GM18502 (cell line): ENCODE measurements around the gene PLPPR3.

ENCODE experiments used
- ATAC-seq: cut with Tn5 transposase; IDR thresholded peaks from one replicate; pipeline ENCODE4 v1.9.1; 2021; ENCODE audit warnings: mild to moderate bottlenecking; ENCODE audit not compliant: unreplicated experiment, poor library complexity

PLPPR3 gene

GRCh38 chr19:798415-799075, 23.2 kb downstream of the PLPPR3 start:
- ATAC-seq, result no peak

GRCh38 chr19:797528-798414, 24.0 kb downstream of the PLPPR3 start:
- ATAC-seq, result peak; percentile 45

- ATAC-seq, result peak; percentile 79
These were observed 24.8 kb downstream of the PLPPR3 start, which contains the start of gene PTBP1 for GRCh38 chr19:796692-797527. TSS of gene PTBP1 (plus strand) at chr19:797452. CDS start at chr19:797498, 46 bp downstream.

- ATAC-seq, result no peak
These were observed 25.8 kb downstream of the PLPPR3 start for GRCh38 chr19:795691-796581.

- ATAC-seq, result no peak
These were observed 26.6 kb downstream of the PLPPR3 start for GRCh38 chr19:795073-795611.

- no peak for ATAC-seq
These were observed 27.9 kb downstream of the PLPPR3 start for GRCh38 chr19:793806-794205.

- ATAC-seq, result no peak
These were observed 29.4 kb downstream of the PLPPR3 start for GRCh38 chr19:792306-792885.

GRCh38 chr19:791567-792305, 30.0 kb downstream of the PLPPR3 start:
- ATAC-seq, result no peak

GRCh38 chr19:791007-791566, 30.7 kb downstream of the PLPPR3 start:
- ATAC-seq, result no peak

- ATAC-seq, result no peak
These were observed 32.1 kb downstream of the PLPPR3 start for GRCh38 chr19:789701-790060.

GRCh38 chr19:788983-789700, 32.6 kb downstream of the PLPPR3 start:
- ATAC-seq, result no peak

GRCh38 chr19:788686-788982, 33.1 kb downstream of the PLPPR3 start:
- no peak for ATAC-seq

- no peak for ATAC-seq
These were observed 34.2 kb downstream of the PLPPR3 start for GRCh38 chr19:787536-787935.

GRCh38 chr19:784541-784940, 37.2 kb downstream of the PLPPR3 start:
- ATAC-seq, result no peak

GRCh38 chr19:782878-783668, 38.7 kb downstream of the PLPPR3 start:
- no peak for ATAC-seq

- ATAC-seq, result no peak
These were observed 39.4 kb downstream of the PLPPR3 start for GRCh38 chr19:782185-782877.
